Transverse colon (tissue), 4 donors: Measurements from ENCODE around the gene ENGASE. TPM values are rescaled to one million over a fixed set of nuclear protein-coding genes. Genes with fewer than 3 reads are reported as not detected.

Experiments used
- DNase-seq: peaks from one replicate; pipeline ENCODE4 v3.0.0-alpha.2; 2019
- H3K27ac ChIP-seq, 4 donors: fragments of 200-600 bp; sonication (generic); 2 replicates each; pipeline ENCODE4 v1.5.1; 2016 to 2018; ENCODE audit warnings: inconsistent platforms in 4 of 4
- H3K27me3 ChIP-seq: fragments of 200-600 bp; sonication (generic); 2 replicates; pipeline ENCODE4 v1.5.1; 2017; ENCODE audit warnings: inconsistent platforms
- H3K36me3 ChIP-seq, 4 donors: fragments of 200-600 bp; sonication (generic); 2 replicates each; pipeline ENCODE4 v1.5.1; 2017 to 2019; ENCODE audit warnings: inconsistent platforms in 4 of 4
- H3K4me1 ChIP-seq, 4 donors: fragments of 200-600 bp; sonication (generic); 2 replicates each; pipeline ENCODE4 v1.5.1; 2017 to 2020; ENCODE audit warnings: inconsistent platforms in 4 of 4
- H3K4me3 ChIP-seq, 4 donors: fragments of 200-600 bp; sonication (generic); 1 replicate in 1 of 4; 2 replicates in 3 of 4; pipeline versions ENCODE4 v1.5.1 to v1.6.1; 2017 to 2019; ENCODE audit warnings: inconsistent platforms in 4 of 4
- H3K9me3 ChIP-seq, 2 donors: fragments of 200-600 bp; sonication (generic); 2 replicates each; pipeline ENCODE4 v1.5.1; 2017 to 2019; ENCODE audit warnings: inconsistent platforms in 2 of 2
- CTCF ChIP-seq, 5 experiments: fragments of 200-600 bp in 3 of 5; fragments of 450-650 bp in 2 of 5; sonication (generic) in 3 of 5; IDR thresholded peaks; 1 replicate in 2 of 5; 2 replicates in 3 of 5; pipeline ENCODE4 v1.5.1; 2016 to 2017; ENCODE audit warnings: antibody characterized with exemption in 5 of 5, inconsistent platforms in 3 of 5, mild to moderate bottlenecking in 2 of 5, moderate library complexity in 1 of 5
- EP300 ChIP-seq: sonication (generic); formaldehyde crosslinking; IDR thresholded peaks from one replicate; pipeline ENCODE4 v1.6.1; 2017; ENCODE audit warnings: antibody characterized with exemption, low read depth
- POLR2A ChIP-seq: fragments of 450-650 bp; IDR thresholded peaks from one replicate; pipeline ENCODE4 v1.6.1; 2016; ENCODE audit warnings: antibody characterized with exemption, mild to moderate bottlenecking, moderate library complexity
- POLR2AphosphoS5 ChIP-seq, 3 donors: sonication (generic); formaldehyde crosslinking; IDR thresholded peaks; one replicate each; pipeline ENCODE4 v1.6.1; 2016; ENCODE audit warnings: antibody characterized with exemption in 3 of 3
- WGBS, 2 donors: methylation state at CpG; one replicate each; pipeline ENCODE4 v1.1.5; 2018; ENCODE audit warnings: low coverage in 1 of 2; 5-methylcytosine and 5-hydroxymethylcytosine counted together
- in situ Hi-C, 4 donors: fragments of 200-750 bp; cut with MboI; loops; one replicate each; pipeline versions ENCODE4 v1.15.0 to v1.15.1; 2017; ENCODE audit warnings: low sequenced_read_pairs in 3 of 4, low pct_ligation_motif_present in 1 of 4, low pct_unique_long_range_greater_than_20kb in 1 of 4
- intact Hi-C: fragments of 100-400 bp; cut with DNase I; formaldehyde crosslinking; loops from one replicate; pipeline ENCODE4 v1.15.1; 2023; ENCODE audit warnings: low total_unique reads
- total RNA-seq, 4 donors: library from RNA; depleted of rRNA; stranded (reverse); fragments of >200 nt; gene quantifications; one replicate each; pipeline ENCODE4 v1.1.0, GENCODE V29; 2016

The ENGASE gene
- total RNA-seq, 4 donors from 2014 or later = 74.7 to 335 (median 121) TPM

- in situ Hi-C loops (no loop called here), intact Hi-C loops (no loop called here)
- H3K27ac ChIP-seq = no peak overlapping the region
- no peak for DNase-seq
- H3K4me3 ChIP-seq = no peak overlapping the region
- no peak for TF ChIP-seq POLR2AphosphoS5 (IDR thresholded peaks at IDR 0.05)
- no peak for TF ChIP-seq POLR2A
- no peak for TF ChIP-seq EP300
- no peak for TF ChIP-seq CTCF (IDR thresholded peaks at IDR 0.05)
- peaks cover 0 to 13% (median 4%) of the 10 kb centered on the region in 4 donors for H3K36me3 ChIP-seq
- no peaks in the 10 kb centered on the region for H3K27me3 ChIP-seq
- peaks cover 7 to 32% (median 23%) of the 10 kb centered on the region in 4 donors for H3K4me1 ChIP-seq
- H3K9me3 ChIP-seq = no peaks in the 10 kb centered on the region
- WGBS, 2 donors = 93 to 100% methylated on average over 4 to 22 of the region's 22 CpGs
These were observed 5.0 kb downstream of the ENGASE start for GRCh38 chr17:79079421-79080200.

DNA sequence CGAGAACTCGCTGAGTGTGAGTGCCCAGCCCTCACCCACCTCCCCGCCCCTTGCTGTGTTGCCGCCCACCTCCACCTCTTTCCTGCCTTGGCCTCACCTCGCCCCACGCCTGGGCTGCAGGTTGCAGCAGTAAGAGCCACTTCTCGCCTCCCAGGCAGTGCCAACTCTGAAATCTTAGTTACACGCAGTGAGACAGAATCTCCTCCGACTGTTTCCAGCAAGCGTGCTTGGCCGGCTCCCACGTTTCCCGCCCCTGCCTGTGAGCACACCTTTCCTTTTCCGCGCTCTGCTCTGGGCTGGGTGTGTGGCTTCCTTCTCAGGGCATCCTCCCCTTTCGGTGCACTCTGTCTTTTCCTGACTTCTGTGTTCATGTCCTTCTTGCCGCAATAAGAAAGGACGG is 5.7 kb downstream of the ENGASE start:
- TF ChIP-seq POLR2AphosphoS5 (IDR thresholded peaks at IDR 0.05) = no peak
- H3K27ac ChIP-seq = no peak overlapping the region
- H3K27me3 ChIP-seq = no peaks in the 10 kb centered on the region
- in situ Hi-C loops = no loop called here
- intact Hi-C loops = no loop called here
- no peak for DNase-seq
- H3K36me3 ChIP-seq = peaks cover 0 to 16% (median 7%) of the 10 kb centered on the region in 4 donors
- peaks cover 7 to 31% (median 22%) of the 10 kb centered on the region in 4 donors for H3K4me1 ChIP-seq
- WGBS, 2 donors = 91 to 97% methylated on average over 12 to 18 of the region's 18 CpGs
- no peaks in the 10 kb centered on the region for H3K9me3 ChIP-seq
- H3K4me3 ChIP-seq = no peak overlapping the region

GRCh38 chr17:79080761-79081290 is 6.2 kb downstream of the ENGASE start:
- no peaks in the 10 kb centered on the region for H3K9me3 ChIP-seq
- 94 to 100% methylated on average over 4 to 17 of the region's 17 CpGs for WGBS, 2 donors
- DNase-seq = no peak
- no peak for TF ChIP-seq POLR2AphosphoS5 (IDR thresholded peaks at IDR 0.05)
- no peak for TF ChIP-seq EP300
- no peak for TF ChIP-seq CTCF (IDR thresholded peaks at IDR 0.05)
- no peak for TF ChIP-seq POLR2A
- peaks cover 0 to 16% (median 8%) of the 10 kb centered on the region in 4 donors for H3K36me3 ChIP-seq
- peaks cover 3 to 27% (median 18%) of the 10 kb centered on the region in 4 donors for H3K4me1 ChIP-seq
- H3K27me3 ChIP-seq = no peaks in the 10 kb centered on the region
- no peak overlapping the region for H3K27ac ChIP-seq
- intact Hi-C loops = no loop called here
- H3K4me3 ChIP-seq = no peak overlapping the region
- in situ Hi-C loops = no loop called here

GRCh38 chr17:79081571-79082276 is 7.1 kb downstream of the ENGASE start:
- H3K36me3 ChIP-seq = peaks cover 0 to 16% (median 8%) of the 10 kb centered on the region in 4 donors
- H3K27me3 ChIP-seq = no peaks in the 10 kb centered on the region
- peaks cover 0 to 18% (median 10%) of the 10 kb centered on the region in 4 donors for H3K4me1 ChIP-seq
- TF ChIP-seq CTCF (IDR thresholded peaks at IDR 0.05) (no peak), POLR2A (no peak), EP300 (no peak), POLR2AphosphoS5 (IDR thresholded peaks at IDR 0.05) (no peak)
- H3K9me3 ChIP-seq = no peaks in the 10 kb centered on the region
- no peak for DNase-seq
- no peak overlapping the region for H3K4me3 ChIP-seq
- no peak overlapping the region for H3K27ac ChIP-seq
- WGBS, 2 donors = 73% methylated on average over 19 of the region's 20 CpGs; no CpG with 5 or more reads in 1 of the 2 donors
- in situ Hi-C loops (no loop called here), intact Hi-C loops (loop anchor here (1.0 kb wide), 1 partner anchor 34 kb away; no protein-coding TSS in a partner anchor)
